ENCODE data around the gene SLC34A3.
"Not testable (repeated sequence)": the region's sequence is repeated elsewhere in the genome, so short reads cannot be mapped to it uniquely, and the experiment has no call there.

SLC34A3 gene

DNA sequence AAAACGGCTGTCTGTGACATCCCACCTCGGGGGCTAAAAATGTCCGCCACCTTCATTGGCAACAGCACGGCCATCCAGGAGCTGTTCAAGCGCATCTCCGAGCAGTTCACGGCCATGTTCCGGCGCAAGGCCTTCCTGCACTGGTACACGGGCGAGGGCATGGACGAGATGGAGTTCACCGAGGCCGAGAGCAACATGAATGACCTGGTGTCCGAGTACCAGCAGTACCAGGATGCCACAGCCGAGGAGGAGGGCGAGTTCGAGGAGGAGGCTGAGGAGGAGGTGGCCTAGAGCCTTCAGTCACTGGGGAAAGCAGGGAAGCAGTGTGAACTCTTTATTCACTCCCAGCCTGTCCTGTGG is 12.5 kb downstream of the SLC34A3 start:
- not testable (repeated sequence) for H3K27ac ChIP-seq (ENCODE audit: low read length); H3K9me3 ChIP-seq (ENCODE audit: control insufficient read depth, low read depth, low read length); H3K27me3 ChIP-seq (ENCODE audit: control insufficient read depth, insufficient read depth, low read length); H3K9ac ChIP-seq (ENCODE audit: low read length); H3K4me3 ChIP-seq (ENCODE audit: low read length)
- Histone ChIP-seq H3K4me1 (ENCODE audit: control insufficient read depth, low read depth, low read length) (peaks cover 12% of the 10 kb centered on the region), H3K36me3 (ENCODE audit: control insufficient read depth, low read depth, low read length) (peaks cover 18% of the 10 kb centered on the region)

DNA sequence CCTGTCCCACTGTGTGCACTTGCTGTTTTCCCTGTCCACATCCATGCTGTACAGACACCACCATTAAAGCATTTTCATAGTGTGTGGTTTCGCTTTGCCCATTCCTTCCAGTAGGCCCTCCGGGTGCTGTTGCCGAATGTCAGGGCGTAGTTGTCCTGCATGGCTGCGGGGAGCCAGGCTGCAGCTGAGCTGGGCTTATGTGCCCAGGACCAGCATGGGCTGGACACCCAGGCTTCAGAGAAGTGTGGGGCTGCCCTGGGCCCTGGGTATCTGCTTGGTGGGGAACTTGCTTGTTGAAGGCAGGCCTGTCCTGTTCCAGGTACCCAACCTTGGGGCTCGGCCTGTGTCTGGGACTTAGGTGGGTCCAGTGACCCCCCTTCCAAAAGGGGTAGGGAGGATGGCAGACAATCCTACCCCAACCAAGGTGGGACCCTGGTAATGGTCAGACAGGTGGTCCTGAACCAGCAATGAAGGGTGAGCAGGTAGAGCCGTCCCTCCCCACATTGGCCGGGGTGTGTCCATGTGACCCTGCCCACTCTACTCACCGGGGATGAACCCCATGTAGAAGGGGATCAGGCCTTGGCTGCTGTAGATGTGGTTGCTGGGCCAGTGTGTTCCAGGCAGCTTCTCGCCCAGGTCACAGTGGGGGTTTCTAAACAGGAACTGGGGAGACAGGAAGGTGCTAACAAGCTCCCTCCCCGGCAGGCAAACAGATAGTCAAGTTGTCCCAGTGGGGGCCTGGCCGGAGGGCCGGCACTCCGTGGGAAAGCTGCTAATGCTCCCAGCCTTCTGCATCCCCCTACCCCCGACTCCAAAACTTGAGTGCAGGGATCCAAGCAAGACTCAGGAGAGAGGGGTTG is 13.2 kb downstream of the SLC34A3 start:
- H3K4me3 ChIP-seq (ENCODE audit: low read length) = no peak overlapping the region
- no peak overlapping the region for H3K9ac ChIP-seq (ENCODE audit: low read length)
- H3K36me3 ChIP-seq (ENCODE audit: control insufficient read depth, low read depth, low read length) = peaks cover 18% of the 10 kb centered on the region
- H3K4me1 ChIP-seq (ENCODE audit: control insufficient read depth, low read depth, low read length) = peaks cover 12% of the 10 kb centered on the region
- no peaks in the 10 kb centered on the region for H3K27me3 ChIP-seq (ENCODE audit: control insufficient read depth, insufficient read depth, low read length)
- no peak overlapping the region for H3K27ac ChIP-seq (ENCODE audit: low read length)
- H3K9me3 ChIP-seq (ENCODE audit: control insufficient read depth, low read depth, low read length) = no peaks in the 10 kb centered on the region

DNA sequence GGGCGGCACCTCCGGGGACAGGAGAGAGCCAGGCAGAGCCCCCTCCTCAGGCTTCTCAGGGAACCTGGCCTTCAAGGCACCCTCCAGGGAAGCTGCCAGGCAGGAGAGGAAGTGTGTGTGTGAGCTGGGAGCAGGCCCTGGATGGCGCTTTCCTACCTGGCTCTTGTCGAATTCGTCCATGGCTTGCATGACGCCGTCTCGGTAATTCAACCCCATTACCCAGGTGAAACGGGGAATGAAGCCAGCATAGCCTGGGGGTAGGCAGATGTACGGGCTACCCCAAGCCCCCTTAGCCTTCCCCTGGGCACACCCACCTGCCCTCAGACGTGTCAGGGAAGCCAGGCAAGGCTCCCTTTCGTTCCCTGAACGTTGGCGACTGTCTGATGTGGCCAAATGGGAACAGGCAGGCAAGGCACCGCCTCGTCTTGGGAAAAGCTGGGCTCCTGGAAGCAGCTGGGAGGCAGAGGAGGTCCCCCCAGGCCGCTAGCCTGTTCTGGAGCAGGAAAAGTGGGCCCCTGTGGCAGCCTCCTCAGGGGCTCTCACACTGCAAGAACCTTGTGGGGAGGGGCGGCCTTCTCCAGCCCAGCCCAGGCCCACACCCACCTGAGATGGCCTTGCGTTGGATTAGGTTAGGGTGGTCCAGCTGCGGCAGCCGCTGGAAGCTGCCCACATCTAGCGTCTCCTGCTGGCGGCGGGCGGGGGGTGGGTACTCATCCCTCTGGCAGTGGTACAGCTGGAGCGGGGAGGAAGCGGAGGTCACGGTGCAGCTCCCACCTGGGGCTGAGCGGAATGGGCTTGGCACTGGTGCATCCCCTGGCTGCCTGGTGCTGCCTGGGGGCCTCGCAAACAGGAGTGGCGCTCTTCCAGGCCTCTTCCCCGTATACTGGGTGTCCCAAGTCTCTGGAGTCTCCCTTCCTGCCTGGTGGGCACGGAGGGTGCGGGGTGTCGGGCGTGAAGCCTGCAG is 14.1 kb downstream of the SLC34A3 start:
- Histone ChIP-seq H3K27ac (ENCODE audit: low read length) (no peak overlapping the region), H3K4me1 (ENCODE audit: control insufficient read depth, low read depth, low read length) (peaks cover 12% of the 10 kb centered on the region), H3K9ac (ENCODE audit: low read length) (no peak overlapping the region)

DNA sequence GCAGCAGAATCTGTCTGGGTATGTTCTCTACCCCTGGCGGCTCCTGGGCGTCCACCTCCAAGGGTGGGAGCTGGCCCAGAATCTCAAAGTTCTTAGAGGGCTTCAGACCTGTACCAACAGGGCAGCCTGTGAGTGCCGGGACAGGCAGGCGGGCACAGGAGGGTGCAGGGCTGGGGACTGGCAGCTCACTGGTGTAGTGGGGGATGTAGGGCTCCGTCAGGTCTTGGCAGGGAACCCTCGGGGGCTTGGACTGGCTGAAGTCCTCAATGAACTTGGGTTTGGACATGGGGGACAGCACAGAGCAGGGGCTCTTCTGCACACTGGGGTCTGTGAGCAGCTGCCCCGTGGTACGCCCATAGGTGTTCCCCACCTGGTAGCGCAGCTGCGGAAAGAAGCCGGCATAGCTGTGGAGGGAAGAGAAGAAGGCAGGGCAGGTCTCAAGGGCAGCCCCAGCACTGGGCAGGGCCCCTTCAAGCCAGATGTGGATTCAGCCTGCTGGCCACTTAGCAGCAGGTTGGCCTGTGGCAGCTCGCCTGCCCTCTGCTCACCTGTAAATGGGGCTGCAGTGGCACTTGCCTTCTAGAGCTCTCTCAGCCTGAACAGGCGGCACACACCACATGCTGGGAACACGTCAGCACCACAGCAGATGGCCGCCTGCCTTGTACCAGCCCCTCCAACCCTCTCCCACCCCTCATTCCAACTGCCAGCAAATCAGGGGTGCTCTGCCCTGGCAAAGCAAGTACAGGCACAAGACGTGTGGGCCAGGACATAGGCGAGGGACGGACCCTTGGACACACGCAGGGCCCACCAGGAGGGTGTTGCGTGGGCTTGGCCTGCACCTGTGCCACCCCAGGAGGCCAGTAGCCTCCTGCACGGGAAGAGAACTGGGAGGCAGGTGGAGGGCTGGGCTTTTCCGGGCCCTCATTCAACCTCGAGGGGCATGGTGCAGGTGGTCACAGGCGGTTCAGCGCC is 15.0 kb downstream of the SLC34A3 start:
- Histone ChIP-seq H3K27me3 (ENCODE audit: control insufficient read depth, insufficient read depth, low read length) (peaks cover 4% of the 10 kb centered on the region), H3K9me3 (ENCODE audit: control insufficient read depth, low read depth, low read length) (no peaks in the 10 kb centered on the region), H3K27ac (ENCODE audit: low read length) (no peak overlapping the region), H3K9ac (ENCODE audit: low read length) (no peak overlapping the region), H3K4me3 (ENCODE audit: low read length) (no peak overlapping the region), H3K36me3 (ENCODE audit: control insufficient read depth, low read depth, low read length) (peaks cover 18% of the 10 kb centered on the region), H3K4me1 (ENCODE audit: control insufficient read depth, low read depth, low read length) (peaks cover 12% of the 10 kb centered on the region)

More for the DNA sequence above, 14.1 kb downstream of the SLC34A3 start:
- Histone ChIP-seq H3K4me3 (ENCODE audit: low read length) (no peak overlapping the region), H3K27me3 (ENCODE audit: control insufficient read depth, insufficient read depth, low read length) (peaks cover 4% of the 10 kb centered on the region), H3K36me3 (ENCODE audit: control insufficient read depth, low read depth, low read length) (peaks cover 18% of the 10 kb centered on the region), H3K9me3 (ENCODE audit: control insufficient read depth, low read depth, low read length) (no peaks in the 10 kb centered on the region)

DNA sequence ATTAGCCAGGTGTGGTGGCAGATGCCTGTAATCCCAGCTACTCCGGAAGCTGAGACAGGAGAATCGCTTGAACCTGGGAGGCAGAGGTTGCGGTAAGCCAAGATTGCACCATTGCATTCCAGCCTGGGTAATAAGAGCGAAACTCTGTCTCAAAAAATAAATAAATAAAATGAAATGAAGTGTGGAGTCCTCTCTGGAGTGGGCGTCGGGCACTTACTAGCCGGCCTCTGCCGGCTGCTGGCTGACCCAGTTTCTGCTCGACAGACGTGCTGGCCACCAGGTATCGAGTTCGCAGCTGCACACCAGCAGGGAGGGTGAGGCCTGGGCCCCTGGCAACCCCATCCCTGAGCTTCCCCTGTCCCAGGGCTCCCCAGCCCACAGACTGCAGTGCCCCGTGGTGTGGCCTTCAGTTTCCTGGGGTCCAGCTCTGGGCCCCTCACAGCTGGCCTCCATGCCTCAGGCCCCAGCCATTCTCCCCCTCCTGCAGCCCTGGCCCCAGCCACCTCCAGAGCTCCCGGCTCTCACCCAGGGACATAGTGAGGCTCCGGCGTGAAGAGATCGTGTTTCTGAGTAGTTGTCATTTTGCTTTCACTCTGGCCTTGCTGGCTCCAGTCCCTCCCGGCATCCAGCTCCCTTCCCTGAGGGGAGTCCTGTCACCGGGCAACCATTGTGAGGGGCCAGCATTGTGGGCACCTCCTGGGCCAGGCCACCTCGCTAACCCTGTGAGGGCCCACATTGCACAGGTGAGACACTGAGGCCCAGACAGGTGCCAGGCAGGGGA is 16.6 kb downstream of the SLC34A3 start:
- no peak overlapping the region for H3K27ac ChIP-seq (ENCODE audit: low read length)
- no peak overlapping the region for H3K4me3 ChIP-seq (ENCODE audit: low read length)
- H3K36me3 ChIP-seq (ENCODE audit: control insufficient read depth, low read depth, low read length) = peaks cover 15% of the 10 kb centered on the region
- H3K27me3 ChIP-seq (ENCODE audit: control insufficient read depth, insufficient read depth, low read length) = peaks cover 4% of the 10 kb centered on the region
- H3K9me3 ChIP-seq (ENCODE audit: control insufficient read depth, low read depth, low read length) = no peaks in the 10 kb centered on the region
- peaks cover 9% of the 10 kb centered on the region for H3K4me1 ChIP-seq (ENCODE audit: control insufficient read depth, low read depth, low read length)
- H3K9ac ChIP-seq (ENCODE audit: low read length) = no peak overlapping the region

DNA sequence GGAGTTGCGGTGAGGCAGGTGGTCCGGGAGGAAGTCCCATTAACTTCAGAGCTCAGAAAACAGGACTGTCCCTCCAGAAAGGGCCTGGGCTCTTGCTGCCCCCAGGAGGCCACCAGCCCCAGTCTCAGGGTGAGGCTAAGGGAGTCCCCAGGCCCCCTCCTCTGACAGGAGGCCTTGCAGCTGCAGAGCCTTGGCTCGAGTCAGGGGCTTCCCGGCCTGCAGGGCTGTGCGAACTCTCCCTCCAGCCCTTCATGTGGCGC is 17.1 kb downstream of the SLC34A3 start:
- Histone ChIP-seq H3K36me3 (ENCODE audit: control insufficient read depth, low read depth, low read length) (peaks cover 9% of the 10 kb centered on the region), H3K4me3 (ENCODE audit: low read length) (no peak overlapping the region), H3K4me1 (ENCODE audit: control insufficient read depth, low read depth, low read length) (peaks cover 6% of the 10 kb centered on the region)

DNA sequence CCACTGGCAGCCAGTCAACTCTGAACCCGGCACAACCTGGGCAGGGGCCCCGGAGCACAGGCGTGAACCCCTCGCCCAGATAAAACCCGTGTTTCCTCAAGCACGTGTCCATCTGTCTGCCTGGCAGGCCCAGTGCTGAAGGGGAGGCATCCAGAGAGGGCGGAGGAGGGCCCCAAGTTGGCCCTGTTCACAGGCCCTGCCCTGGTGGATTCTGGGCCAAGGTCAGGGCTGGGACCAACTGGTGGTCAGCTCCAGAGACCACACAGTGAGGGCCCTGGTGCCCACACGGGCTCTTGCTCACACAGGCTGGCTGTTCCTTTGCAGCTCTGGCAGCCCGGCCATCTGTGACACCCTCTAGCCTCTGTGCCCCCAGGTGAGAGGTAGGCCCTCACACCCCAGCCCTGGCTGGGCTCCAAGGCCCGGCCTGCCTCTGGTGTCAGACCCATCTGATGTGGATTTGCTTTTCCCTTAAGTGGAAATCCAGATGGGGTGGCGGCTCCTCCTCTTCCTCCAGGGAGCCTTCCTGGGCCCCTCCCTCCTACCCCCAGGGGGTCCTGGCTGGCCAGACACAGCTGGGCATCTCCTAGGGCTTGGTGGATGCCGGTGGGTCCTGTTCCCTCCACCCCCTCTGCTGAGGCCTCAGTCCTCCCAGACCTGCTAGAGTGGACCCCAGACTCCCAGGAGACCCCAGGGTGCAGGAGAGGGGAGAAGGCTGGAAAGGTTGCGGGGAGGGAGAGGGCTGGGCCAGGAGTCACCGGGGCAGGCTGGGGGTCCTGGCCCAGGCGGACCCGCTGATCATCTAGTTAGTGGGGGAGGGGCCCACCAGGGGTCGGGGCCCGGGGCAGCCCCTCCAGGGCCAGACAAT is 19.9 kb downstream of the SLC34A3 start:
- Histone ChIP-seq H3K27ac (ENCODE audit: low read length) (no peak overlapping the region), H3K36me3 (ENCODE audit: control insufficient read depth, low read depth, low read length) (no peaks in the 10 kb centered on the region), H3K9me3 (ENCODE audit: control insufficient read depth, low read depth, low read length) (no peaks in the 10 kb centered on the region), H3K9ac (ENCODE audit: low read length) (no peak overlapping the region), H3K4me3 (ENCODE audit: low read length) (no peak overlapping the region), H3K27me3 (ENCODE audit: control insufficient read depth, insufficient read depth, low read length) (peaks cover 18% of the 10 kb centered on the region), H3K4me1 (ENCODE audit: control insufficient read depth, low read depth, low read length) (peaks cover 6% of the 10 kb centered on the region)

More for the DNA sequence above, 17.1 kb downstream of the SLC34A3 start:
- Histone ChIP-seq H3K27ac (ENCODE audit: low read length) (no peak overlapping the region), H3K9me3 (ENCODE audit: control insufficient read depth, low read depth, low read length) (no peaks in the 10 kb centered on the region), H3K9ac (ENCODE audit: low read length) (no peak overlapping the region), H3K27me3 (ENCODE audit: control insufficient read depth, insufficient read depth, low read length) (peaks cover 4% of the 10 kb centered on the region)

DNA sequence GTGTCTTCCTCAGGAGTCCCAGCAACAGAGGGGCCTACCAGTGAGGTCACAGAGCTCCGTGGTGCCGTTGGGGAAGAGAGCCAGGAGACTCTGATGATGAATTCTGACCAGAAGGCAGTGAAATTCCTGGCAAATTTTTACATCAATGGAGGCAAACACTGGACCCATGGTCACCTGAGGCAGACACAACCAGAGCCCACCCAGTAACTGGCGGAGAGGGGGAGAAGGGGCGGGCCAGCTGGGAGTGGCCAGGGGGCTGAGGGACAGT is 20.4 kb downstream of the SLC34A3 start, which contains the start of gene STPG3:
Gene STPG3, plus strand, starts transcription at position 93 of the 268 bp plus-strand sequence. Its CDS starts 1 bp downstream, at position 94.
- H3K9ac ChIP-seq (ENCODE audit: low read length) = no peak within 1 kb of the TSS
- H3K27ac ChIP-seq (ENCODE audit: low read length) = no peak within 1 kb of the TSS
- H3K9me3 ChIP-seq (ENCODE audit: control insufficient read depth, low read depth, low read length) = no peaks in the 10 kb centered on the region
- H3K36me3 ChIP-seq (ENCODE audit: control insufficient read depth, low read depth, low read length) = no peaks in the 10 kb centered on the region
- peaks cover 18% of the 10 kb centered on the region for H3K27me3 ChIP-seq (ENCODE audit: control insufficient read depth, insufficient read depth, low read length)
- H3K4me3 ChIP-seq (ENCODE audit: low read length) = no peak within 1 kb of the TSS
- peaks cover 6% of the 10 kb centered on the region for H3K4me1 ChIP-seq (ENCODE audit: control insufficient read depth, low read depth, low read length)

DNA sequence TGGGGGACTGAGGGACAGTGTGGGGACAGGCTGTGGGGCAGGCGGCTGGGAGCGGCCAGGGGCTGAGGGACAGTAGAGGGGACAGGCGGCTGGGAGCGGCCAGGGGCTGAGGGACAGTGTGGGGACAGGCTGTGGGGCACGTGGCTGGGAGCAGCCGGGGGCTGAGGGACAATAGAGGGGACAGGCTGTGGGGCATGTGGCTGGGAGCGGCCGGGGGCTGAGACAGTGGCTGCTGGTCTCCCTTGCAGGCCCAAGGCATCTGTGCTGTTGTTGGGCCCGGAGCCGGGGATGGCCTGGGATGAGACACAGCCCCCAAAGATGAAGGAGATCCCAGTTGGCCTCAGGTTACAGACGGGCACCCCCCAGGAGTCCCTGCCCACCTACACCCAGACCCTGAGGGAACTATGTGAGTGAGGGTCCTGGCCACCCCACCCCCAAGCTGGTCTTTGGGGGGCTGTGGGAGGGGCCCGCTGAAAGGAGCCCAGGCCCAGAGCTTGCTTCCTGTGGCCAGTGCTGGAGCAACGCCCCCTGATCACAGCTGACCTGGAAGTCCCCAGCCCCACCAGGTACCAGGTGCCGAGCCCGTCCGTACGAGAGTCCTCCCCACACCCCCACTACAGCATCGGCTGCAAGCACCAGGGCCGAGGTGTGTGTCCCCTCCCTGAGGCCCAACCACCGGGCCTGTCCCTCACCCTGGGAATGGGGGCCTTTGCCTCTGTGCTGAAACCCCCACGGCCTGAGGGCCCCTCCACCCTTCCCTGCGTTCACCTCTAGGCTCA is 21.0 kb downstream of the SLC34A3 start:
- Histone ChIP-seq H3K4me3 (ENCODE audit: low read length) (no peak overlapping the region), H3K36me3 (ENCODE audit: control insufficient read depth, low read depth, low read length) (peaks cover 2% of the 10 kb centered on the region), H3K4me1 (ENCODE audit: control insufficient read depth, low read depth, low read length) (peaks cover 6% of the 10 kb centered on the region), H3K9ac (ENCODE audit: low read length) (no peak overlapping the region), H3K27ac (ENCODE audit: low read length) (no peak overlapping the region), H3K27me3 (ENCODE audit: control insufficient read depth, insufficient read depth, low read length) (peaks cover 18% of the 10 kb centered on the region), H3K9me3 (ENCODE audit: control insufficient read depth, low read depth, low read length) (no peaks in the 10 kb centered on the region)
